SKM-1 treated with dmso at 0.1 percent for 144 hours (cell line): ENCODE results near the gene METRN.
A peak's percentile ranks its signal among the peaks of the same experiment; 100 is the strongest.

ENCODE experiments used
- DNase-seq: peaks from one replicate; lab custom pipeline; 2025; ENCODE audit not compliant: unreplicated experiment; lab: John Stamatoyannopoulos, UW

The METRN gene

DNA sequence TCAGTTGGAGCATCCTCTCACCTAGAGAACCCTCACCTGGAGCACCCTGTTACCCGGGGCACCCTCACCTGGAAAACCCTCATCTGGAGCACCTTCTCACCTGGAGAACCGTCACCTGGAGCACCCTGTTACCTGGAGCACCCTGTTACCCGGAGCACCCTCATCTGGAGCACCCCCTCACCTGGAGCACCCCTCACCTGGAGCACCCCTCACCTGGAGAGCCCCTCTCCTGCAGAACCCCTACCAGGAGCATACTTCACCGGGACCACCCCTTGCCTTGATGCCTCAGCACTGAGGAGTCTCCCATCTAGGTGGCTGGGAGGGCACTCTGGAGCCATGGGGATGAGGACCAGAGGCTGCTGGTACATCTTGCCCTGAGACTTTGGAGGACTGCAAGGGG, 6.0 kb upstream of the METRN start:
- DNase-seq, result no peak

DNA sequence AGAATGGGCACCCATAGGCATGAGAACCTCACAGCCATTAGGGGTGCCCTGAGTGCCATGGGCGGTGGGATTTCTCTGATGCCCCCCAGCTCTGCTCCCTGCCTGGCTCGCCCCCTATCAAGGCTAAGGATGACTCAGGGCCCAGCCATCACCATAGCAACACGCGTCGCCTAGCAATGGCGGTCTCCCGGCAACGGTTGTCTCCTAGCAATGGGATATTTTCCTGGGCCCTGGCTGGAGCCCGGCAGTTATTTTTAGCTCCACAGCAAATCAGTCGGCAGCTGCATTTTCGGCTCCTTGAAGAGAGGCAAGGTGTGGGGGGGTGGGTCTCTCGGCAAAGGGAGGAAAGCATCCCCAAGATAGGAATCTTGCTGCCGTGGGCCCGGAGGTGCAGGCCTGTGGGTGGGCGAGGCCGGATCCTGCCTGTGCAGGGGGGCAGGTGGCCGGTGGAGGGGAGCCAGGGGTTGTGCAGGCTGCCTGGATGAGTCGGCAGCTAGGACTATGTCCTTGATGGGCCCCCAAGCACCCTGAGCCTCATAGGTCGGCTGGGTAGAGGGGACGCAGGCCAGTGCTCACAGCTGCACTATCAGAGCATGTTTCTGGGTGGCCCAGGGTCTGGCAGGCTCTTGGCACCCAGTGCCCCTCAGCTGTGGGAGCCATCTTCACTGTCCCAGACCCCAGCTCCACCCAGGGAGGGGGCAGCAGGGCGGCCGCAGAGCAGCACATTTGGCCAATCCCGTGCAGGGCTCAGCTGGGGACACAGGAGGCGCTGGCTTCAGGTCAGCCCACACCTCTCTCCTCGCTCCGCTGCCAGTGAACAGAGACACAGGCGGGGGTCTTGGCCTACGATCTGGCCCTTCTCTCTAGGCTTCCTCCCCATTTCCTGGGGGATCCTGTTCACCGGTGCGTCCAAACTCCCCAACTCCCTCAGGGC, 5.1 kb upstream of the METRN start:
- DNase-seq, result no peak

DNA sequence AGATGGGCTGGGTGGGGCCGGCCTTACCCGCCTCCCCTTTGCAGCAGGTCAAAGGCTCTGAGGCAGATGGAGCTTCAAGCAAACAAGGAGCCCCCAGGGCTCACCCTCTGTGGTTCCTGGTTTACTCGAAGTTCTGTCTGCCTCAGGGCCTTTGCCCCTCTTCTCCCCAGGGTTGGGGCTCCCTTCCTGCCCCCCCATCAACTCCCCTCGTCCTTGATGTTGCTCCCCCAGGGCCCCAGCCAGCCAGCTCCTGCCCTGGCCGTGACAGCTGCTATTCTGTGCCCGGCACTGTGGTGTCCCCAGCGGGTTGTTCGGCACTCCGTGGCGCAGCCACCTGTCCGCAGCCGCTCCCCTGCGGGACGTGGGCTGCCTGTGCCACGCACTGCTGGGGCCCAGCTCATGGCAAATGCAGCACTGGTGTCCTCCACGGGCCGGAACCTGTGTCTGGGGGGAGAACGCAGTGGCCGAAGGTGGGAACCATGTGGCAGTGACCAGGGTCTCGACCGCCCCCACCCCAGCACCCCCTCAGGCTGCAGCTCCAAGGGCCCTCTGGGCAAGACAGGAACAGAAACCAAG, 4.3 kb upstream of the METRN start:
- DNase-seq, result no peak

DNA sequence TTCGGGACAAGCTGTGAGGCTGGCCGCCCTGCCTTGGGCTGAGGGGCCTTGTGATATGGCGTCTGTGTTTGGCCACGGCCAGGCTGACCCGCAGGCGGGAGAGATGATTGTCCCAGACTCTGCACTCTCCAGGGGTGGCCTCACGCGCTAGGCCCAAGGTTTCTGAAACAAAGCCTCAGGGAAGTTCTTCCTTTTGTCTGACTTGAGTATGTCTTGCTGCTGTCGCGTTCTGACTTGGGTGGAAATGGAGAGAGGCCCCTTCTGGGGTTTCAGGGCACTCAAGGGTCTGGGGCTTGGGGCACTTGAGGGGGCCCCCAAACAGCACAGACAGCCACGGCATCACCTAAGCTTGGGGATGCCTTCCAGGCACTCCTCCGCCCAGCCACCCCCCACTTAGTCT, 3.8 kb upstream of the METRN start:
- no peak for DNase-seq

DNA sequence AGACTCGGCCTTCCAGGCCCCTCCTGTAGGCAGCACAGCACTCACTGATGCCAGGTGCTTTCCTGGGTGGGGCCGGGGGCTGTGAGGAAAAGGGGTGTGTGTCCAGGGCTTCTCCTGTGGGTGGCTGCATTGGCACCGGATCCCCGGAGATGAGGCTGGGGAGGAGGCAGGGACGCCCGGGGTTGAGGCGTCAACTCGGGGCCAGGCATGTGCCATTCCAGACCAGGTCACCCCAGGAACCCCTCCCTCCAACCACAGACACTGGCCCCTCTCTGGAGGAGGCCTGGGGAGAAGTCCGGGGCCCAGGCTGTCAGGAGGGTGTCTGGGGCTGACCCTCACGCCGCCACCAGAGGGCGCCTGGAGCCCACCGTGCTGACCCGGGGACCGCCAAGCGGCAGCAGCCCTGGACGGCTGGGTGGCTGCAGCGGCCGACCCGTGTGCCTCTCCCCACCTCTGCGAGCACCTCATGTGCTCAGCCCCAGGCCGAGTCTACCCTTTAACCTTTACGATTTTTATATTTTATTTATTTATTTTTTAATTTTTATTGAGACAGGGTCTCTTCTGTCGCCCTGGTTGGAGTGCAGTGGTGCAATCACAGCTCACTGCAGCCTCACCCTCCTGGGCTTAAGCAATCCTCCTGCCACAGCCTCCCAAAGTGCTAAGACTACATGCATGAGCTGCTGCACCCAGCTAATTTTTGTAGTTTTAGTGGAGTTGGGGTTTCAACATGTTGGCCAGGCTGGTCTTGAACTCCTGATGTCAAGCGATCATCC, 3.2 kb upstream of the METRN start:
- DNase-seq, result peak; percentile 45

DNA sequence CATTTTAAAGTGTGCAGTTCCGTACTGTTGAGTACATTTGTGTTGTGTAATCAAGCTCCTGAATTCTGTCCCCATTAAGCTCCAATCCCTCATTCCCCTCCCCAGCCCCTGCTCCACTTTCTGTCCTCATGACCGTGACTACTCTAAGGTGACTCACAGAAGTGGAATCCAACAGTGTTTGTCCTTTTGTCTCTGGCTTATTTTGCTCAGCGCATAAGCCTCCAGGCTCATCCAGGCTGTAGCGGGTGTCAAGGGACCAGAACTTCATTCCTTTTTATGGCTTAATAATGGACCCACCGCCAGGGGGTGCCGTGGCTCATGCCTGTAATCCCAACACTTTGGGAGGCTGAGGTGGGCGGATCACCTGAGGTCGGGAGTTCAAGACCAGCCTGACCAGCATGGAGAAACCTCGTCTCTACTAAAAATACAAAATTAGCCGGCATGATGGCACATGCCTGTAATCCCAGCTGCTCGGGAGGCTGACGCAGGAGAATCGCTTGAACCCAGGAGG, 2.1 kb upstream of the METRN start:
- peak; percentile 33 for DNase-seq

DNA sequence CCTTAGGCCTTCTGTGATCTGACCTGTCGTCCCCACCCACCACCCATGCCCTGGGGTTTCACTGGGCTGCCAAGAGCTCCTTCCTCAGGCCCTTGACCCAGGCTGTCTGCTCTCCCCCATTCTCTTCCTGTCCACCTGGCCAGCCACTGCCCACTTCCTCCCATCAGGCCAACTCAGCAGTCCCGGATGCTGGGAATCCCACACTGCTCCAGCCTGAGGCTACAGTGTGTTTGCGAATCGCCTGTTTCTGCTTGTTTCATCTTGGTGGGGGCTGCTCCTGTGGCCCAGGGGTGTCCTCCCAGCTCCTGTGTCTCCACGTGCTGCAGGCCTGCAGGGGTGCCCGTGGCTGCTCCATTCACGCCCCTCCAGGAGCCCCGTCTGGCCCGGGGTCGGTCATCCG, 839 bp upstream of the METRN start:
- no peak for DNase-seq

DNA sequence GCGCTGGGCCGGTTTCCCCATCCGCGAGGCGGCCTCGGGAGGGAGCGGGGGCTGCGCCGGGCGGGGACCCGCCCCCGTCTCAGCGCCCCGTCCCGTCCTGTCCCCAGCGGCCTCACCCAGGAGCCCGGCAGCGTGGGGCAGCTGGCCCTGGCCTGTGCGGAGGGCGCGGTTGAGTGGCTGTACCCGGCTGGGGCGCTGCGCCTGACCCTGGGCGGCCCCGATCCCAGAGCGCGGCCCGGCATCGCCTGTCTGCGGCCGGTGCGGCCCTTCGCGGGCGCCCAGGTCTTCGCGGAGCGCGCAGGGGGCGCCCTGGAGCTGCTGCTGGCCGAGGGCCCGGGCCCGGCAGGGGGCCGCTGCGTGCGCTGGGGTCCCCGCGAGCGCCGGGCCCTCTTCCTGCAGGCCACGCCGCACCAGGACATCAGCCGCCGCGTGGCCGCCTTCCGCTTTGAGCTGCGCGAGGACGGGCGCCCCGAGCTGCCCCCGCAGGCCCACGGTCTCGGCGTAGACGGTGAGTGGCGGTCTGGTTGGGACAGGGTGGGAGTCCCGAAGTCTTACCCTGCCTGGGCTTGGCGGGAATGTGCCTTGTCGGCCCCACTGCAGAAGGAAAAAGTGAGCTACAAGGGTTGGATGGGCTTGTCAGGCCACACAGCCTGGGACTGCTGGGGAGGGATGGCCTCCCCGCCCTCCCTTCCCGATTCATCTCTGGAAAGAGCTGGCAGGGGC, 720 bp downstream of the METRN start:
- no peak for DNase-seq

DNA sequence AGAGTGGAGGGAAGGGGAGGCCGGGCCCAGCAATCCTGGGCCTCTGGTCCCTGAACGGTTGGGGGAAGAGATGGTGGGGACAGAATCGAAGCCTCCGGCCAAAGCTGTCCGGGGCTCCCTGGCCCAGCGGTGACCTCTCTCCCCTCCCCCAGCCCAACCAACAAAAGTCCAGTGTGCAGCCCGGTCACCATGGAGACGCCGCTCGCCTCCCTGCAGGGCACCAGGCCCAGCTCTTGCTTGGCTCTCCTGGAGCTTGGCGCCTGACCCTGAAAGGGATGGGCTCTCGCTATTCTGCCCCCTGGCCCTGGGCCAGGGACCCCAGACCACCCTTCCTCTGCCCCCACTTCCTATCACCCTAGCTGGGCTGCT, 1.3 kb downstream of the METRN start:
- no peak for DNase-seq

DNA sequence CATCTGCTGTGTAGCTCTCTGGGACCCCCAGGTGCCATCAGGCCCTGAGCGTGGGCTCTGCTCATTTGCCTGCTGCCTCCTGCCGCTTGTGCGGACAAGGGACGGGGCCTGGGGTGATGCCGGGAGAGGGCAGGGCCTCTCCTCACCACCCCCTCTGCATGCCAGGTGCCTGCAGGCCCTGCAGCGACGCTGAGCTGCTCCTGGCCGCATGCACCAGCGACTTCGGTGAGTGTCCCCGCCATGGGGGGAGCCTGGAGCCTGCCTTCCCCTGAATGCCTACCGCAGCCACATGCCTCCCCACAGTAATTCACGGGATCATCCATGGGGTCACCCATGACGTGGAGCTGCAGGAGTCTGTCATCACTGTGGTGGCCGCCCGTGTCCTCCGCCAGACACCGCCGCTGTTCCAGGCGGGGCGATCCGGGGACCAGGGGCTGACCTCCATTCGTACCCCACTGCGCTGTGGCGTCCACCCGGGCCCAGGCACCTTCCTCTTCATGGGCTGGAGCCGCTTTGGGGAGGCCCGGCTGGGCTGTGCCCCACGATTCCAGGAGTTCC, 1.9 kb downstream of the METRN start:
- DNase-seq, result no peak

DNA sequence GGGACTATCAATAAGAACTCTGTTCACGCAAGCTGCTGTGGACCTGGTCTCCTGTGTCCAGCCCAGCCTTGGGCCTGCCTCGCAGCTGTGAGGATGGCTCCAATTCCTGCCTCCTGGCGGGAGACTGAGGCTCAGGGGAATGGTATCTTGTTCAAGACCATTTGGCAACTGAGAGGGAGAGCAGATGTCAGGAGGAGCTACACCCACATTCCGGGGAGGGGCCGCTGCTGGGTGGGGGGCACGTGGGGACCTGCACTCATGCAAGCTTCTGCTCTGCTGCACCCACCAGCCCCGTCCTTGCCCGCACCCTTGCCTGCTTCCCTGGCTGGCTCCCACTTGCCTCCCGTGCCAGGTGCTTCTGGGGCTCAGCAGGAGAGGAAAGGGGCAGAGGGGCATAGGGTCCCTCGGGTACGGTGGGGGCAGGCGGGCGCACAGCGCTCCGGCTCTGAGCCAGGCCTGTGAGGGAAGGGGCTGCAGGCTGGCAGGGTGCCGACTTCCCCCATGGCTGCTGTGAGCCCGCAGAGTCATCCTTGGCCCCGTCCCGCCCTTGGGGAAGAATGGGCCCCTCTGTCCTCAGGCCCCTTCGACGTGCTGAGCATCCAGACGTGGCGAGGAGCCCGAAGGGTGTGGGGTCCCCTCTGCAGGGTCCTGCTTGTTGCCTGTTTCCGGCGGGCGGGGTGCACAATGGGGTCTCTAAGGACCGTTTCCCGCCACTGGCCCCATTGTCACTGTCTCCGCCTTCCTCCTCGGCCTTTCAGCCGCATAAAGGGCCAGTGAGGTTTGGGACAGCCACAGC, 2.7 kb downstream of the METRN start:
- DNase-seq, result no peak

DNA sequence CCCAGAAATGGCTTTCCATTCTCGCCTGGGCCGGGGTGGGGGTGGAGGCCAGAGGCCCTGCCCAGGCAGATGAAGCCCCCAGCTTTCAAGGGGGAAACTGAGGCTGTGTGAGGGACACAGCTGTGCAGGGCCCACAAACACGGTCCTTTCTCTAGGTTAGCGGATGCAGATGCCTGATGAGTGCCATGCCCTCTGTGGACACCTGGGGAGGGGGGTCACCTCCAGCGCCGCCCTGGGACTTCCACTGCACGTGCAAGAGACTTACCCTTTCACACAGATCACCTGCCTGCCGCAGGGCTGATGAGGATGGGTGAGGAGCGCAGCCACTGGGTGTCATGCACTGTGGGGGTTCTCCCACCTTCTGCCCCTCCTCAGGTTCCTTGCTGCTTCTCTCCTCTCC, 3.5 kb downstream of the METRN start:
- no peak for DNase-seq

DNA sequence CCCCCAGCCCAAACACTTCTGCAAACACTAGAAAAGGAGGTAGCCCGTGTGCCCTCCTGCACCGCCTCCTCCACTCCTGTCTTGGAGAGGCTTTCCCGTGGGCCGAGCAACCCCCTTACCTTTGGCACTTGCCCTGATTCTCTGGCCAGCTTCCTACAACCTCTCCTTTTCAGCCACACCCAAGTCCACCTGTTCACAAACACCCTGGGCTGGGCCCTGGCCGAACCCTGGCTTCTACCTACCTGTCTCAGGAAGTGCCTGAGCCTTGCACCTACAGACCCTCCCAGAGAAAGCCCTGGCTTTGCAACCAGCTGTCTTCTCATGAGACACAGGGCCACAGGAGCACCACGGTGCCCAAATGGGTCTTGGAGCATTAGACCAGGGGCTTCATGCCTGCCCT, 4.0 kb downstream of the METRN start:
- no peak for DNase-seq

DNA sequence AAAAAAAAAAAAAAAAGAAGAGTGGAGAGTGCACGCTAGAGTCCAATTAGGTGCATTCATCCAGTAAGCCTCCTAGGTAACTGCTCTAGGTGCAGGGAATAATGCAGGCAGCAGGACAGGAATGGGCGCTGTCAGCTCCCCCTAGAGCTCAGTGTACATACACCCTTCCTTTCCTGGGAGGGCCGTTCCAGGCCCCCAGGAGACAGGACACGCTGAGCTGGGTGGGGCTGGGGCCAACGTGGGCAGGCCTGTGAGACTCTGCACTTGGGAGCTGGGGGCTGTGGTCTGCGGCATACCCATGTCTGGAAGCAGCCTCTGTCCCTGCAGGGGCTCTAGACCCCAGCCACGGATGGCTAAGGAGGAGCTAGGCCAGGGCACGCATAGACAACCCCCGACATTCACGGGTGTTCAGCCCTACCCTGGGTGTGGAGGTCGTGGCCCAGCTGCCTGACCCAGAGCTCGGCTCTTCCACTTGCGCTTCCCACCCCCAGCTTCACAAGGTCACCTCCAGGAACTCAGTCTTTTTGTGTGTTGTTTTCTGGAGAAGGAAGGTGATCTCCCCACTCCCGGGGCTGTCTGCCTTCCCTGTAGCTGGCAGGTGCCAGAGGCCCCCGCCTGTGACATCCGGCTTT, 5.0 kb downstream of the METRN start:
- no peak for DNase-seq

DNA sequence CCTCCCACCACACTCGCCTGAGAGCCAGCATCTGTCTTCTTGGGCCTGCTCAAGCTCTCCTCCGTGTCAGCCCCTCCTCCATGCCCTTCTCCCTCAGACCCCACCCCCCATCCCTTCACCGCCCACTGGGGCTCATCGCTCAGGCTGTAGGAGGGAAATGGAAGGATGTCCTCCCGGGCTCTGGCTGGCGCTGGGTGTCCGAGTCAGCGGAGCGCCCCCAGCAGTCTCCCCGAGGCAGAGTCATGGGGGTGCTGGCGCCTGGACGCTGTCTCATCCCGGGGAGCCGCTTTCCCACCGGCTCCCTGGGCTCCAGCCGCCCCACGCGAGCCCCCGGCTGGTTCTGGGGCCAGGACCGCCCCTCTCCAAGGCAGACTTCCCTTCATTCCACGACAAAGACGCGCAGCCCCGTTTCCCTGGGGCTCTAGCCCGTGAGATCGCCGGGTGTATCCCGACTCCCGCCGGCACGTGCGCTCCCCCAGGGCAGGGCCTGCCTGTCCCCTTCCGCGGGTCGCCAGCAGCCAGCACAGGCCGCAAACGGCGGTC, 5.6 kb downstream of the METRN start:
- DNase-seq, result peak; percentile 25

DNA sequence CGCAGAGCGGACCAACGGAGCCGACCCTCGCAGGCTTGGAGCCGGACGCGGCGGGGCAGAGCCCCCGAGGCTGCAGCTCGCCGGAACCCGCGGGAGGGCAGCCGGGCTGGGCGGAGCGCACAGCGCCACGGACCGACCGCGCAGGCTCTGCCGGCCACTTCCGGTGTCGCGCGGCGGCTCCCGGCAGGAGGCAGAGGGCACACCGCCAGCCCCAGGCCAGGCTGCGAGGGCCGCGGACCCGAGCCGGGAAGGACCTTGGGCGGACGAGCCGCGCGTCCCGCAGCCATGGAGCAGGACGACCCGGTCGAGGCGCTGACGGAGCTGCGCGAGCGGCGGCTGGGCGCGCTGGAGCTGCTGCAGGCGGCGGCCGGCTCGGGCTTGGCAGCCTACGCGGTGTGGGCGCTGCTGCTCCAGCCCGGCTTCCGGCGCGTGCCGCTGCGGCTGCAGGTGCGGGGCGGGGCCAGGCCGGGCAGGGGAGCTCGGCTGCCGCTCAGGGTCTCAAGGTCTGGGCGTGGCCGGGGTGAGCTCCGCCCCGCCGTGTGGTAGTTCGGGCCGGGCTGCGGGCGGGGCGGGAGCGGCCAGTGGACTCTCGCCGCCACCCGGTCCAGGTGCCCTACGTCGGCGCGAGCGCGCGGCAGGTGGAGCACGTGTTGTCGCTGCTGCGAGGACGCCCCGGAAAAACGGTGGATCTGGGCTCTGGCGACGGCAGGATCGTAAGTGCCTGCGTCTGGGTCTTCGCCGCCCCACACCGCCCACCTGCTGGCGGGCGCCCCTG, 6.3 kb downstream of the METRN start, which contains the start of gene ANTKMT:
ANTKMT (plus strand) TSS at position 157 of the 775 bp plus-strand sequence; CDS start at position 286, 129 bp downstream.
- DNase-seq, result peak; percentile 81

DNA sequence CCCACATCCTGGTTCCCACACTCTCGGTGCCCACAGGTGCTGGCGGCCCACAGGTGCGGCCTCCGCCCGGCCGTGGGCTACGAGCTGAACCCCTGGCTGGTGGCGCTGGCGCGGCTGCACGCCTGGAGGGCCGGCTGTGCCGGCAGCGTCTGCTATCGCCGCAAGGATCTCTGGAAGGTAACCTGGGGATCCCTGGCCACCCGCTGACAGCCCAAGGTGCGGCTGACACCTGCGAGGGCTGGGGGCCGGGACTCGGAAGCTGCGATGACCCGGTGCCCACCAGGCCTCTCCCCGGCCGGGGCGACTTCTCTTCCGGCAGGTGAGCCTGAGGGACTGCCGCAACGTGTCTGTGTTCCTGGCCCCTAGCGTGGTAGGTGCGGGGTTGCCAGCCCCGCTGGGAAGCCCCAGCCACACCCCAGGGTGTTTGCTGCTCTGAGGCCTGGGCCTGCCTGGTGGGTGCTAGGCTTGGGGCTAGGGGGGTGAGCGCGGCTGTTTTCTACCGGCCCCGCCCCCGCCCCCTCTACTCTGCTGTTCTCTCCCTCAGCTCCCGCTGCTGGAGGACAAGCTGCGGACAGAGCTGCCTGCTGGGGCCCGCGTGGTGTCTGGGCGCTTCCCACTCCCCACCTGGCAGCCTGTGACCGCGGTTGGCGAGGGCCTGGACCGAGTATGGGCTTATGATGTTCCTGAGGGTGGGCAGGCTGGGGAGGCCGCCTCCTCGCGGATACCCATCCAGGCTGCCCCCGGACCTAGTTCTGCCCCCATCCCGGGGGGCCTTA, 7.0 kb downstream of the METRN start:
- DNase-seq, result no peak
